ENCODE measurements around the gene ZNF778. TPM values are rescaled to one million over a fixed set of nuclear protein-coding genes. Genes with fewer than 3 reads are reported as not detected.

ZNF778 gene
- total and polyA plus RNA-seq, 10 of the 15 experiments (the other 5 are each of a cell fraction or from before 2014, with no cell fraction given), result 0.20 to 9.7 (median 4.1) TPM

DNA sequence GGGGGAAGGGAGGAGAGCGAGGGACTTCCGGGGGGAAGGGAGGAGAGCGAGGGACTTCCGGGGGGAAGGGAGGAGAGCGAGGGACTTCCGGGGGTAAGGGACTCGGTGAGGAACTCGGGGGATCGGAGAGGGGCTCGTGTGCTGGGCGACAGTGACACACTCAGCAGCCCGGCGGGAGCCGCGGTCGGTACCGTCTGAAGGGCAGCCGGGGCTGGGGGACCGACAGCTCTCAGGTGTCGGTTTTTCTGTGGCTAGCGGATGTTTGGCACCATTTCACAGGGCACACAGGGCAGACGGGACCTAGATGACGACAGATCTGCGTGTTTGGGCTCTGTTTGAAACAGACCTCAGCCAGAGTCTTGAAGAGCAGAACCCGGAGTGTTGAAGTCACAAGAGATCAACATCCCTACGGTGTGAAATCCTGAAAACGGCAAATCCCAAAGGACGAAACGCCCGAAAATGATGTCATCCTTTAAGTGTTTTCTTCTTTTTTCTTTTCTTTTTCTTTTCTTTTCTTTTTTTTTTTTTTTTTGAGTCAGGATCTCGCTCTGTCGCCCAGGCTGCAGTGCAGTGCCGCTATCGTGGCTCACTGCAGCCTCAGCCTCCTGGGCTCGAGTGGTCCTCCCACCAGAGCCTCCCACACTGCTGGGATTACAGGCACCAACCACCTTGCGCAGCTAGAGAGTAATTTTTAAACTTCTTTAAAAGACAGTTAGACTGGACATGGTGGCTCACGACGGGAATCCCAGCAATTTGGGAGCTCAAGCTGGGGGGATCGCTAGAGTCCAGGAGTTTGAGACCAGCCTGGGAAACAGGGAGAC is 23.9 kb downstream of the ZNF778 start (continued):
- TF ChIP-seq, protein P1, sequence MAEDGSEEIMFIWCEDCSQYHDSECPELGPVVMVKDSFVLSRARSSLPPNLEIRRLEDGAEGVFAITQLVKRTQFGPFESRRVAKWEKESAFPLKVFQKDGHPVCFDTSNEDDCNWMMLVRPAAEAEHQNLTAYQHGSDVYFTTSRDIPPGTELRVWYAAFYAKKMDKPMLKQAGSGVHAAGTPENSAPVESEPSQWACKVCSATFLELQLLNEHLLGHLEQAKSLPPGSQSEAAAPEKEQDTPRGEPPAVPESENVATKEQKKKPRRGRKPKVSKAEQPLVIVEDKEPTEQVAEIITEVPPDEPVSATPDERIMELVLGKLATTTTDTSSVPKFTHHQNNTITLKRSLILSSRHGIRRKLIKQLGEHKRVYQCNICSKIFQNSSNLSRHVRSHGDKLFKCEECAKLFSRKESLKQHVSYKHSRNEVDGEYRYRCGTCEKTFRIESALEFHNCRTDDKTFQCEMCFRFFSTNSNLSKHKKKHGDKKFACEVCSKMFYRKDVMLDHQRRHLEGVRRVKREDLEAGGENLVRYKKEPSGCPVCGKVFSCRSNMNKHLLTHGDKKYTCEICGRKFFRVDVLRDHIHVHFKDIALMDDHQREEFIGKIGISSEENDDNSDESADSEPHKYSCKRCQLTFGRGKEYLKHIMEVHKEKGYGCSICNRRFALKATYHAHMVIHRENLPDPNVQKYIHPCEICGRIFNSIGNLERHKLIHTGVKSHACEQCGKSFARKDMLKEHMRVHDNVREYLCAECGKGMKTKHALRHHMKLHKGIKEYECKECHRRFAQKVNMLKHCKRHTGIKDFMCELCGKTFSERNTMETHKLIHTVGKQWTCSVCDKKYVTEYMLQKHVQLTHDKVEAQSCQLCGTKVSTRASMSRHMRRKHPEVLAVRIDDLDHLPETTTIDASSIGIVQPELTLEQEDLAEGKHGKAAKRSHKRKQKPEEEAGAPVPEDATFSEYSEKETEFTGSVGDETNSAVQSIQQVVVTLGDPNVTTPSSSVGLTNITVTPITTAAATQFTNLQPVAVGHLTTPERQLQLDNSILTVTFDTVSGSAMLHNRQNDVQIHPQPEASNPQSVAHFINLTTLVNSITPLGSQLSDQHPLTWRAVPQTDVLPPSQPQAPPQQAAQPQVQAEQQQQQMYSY (CRISPR knock-in tag; IDR thresholded peaks at IDR 0.05), result no peak
- TF ChIP-seq SIN3A (IDR thresholded peaks at IDR 0.05; ENCODE audit: low read depth, low read length) (no peak; the same call in 1 of the 2 replicates), NR2C2 (IDR thresholded peaks at IDR 0.05; ENCODE audit: borderline replicate concordance, control insufficient read depth, insufficient read length, low read depth) (no peak), RB1 (IDR thresholded peaks at IDR 0.05; ENCODE audit: borderline replicate concordance) (no peak), DPF2 (IDR thresholded peaks at IDR 0.05) (no peak), MEF2A (IDR thresholded peaks at IDR 0.05; ENCODE audit: insufficient read depth, low read depth, low read length) (no peak), ZZZ3 (IDR thresholded peaks at IDR 0.05; ENCODE audit: control insufficient read depth, insufficient read length, low read depth) (no peak), HDAC2 (IDR thresholded peaks at IDR 0.05) (no peak), BCL11A (IDR thresholded peaks at IDR 0.05; ENCODE audit: low read depth, low read length) (no peak), SREBF1 (IDR thresholded peaks at IDR 0.05; ENCODE audit: low read length) (no peak), TBL1XR1 (IDR thresholded peaks at IDR 0.05; ENCODE audit: low read depth, low read length) (no peak), RFX5 (IDR thresholded peaks at IDR 0.05; ENCODE audit: low read depth, low read length) (no peak), ESRRA (IDR thresholded peaks at IDR 0.05; ENCODE audit: low read length) (no peak), RUNX3 (IDR thresholded peaks at IDR 0.05; ENCODE audit: low read length) (peak; percentile 49), KAT2A (conservative IDR thresholded peaks at IDR 0.05; ENCODE audit: control insufficient read depth, low read depth, low read length) (no peak), POLR2AphosphoS5 (IDR thresholded peaks at IDR 0.05; ENCODE audit: low read length) (peak; percentile 96), CEBPB (IDR thresholded peaks at IDR 0.05; ENCODE audit: borderline replicate concordance in 1 of 2, low read depth in 2 of 2, low read length in 2 of 2) (no peak)
- TF ChIP-seq, protein P2, sequence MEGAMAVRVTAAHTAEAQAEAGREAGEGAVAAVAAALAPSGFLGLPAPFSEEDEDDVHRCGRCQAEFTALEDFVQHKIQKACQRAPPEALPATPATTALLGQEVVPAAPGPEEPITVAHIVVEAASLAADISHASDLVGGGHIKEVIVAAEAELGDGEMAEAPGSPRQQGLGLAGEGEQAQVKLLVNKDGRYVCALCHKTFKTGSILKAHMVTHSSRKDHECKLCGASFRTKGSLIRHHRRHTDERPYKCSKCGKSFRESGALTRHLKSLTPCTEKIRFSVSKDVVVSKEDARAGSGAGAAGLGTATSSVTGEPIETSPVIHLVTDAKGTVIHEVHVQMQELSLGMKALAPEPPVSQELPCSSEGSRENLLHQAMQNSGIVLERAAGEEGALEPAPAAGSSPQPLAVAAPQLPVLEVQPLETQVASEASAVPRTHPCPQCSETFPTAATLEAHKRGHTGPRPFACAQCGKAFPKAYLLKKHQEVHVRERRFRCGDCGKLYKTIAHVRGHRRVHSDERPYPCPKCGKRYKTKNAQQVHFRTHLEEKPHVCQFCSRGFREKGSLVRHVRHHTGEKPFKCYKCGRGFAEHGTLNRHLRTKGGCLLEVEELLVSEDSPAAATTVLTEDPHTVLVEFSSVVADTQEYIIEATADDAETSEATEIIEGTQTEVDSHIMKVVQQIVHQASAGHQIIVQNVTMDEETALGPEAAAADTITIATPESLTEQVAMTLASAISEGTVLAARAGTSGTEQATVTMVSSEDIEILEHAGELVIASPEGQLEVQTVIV (IDR thresholded peaks at IDR 0.05; ENCODE audit: borderline replicate concordance, partially characterized antibody), result no peak
- TF ChIP-seq, protein P3, sequence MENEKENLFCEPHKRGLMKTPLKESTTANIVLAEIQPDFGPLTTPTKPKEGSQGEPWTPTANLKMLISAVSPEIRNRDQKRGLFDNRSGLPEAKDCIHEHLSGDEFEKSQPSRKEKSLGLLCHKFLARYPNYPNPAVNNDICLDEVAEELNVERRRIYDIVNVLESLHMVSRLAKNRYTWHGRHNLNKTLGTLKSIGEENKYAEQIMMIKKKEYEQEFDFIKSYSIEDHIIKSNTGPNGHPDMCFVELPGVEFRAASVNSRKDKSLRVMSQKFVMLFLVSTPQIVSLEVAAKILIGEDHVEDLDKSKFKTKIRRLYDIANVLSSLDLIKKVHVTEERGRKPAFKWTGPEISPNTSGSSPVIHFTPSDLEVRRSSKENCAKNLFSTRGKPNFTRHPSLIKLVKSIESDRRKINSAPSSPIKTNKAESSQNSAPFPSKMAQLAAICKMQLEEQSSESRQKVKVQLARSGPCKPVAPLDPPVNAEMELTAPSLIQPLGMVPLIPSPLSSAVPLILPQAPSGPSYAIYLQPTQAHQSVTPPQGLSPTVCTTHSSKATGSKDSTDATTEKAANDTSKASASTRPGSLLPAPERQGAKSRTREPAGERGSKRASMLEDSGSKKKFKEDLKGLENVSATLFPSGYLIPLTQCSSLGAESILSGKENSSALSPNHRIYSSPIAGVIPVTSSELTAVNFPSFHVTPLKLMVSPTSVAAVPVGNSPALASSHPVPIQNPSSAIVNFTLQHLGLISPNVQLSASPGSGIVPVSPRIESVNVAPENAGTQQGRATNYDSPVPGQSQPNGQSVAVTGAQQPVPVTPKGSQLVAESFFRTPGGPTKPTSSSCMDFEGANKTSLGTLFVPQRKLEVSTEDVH (IDR thresholded peaks at IDR 0.05; ENCODE audit: low read depth, partially characterized antibody), result peak; percentile 14
- TF ChIP-seq, protein P4, sequence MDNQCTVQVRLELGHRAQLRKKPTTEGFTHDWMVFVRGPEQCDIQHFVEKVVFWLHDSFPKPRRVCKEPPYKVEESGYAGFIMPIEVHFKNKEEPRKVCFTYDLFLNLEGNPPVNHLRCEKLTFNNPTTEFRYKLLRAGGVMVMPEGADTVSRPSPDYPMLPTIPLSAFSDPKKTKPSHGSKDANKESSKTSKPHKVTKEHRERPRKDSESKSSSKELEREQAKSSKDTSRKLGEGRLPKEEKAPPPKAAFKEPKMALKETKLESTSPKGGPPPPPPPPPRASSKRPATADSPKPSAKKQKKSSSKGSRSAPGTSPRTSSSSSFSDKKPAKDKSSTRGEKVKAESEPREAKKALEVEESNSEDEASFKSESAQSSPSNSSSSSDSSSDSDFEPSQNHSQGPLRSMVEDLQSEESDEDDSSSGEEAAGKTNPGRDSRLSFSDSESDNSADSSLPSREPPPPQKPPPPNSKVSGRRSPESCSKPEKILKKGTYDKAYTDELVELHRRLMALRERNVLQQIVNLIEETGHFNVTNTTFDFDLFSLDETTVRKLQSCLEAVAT (IDR thresholded peaks at IDR 0.05), result peak; percentile 38; the same call in 1 of the 2 replicates

Measured in GM12878 (cell line).